HG03159 (cell line): Measurements from ENCODE around the gene SMAD5.

Source experiments
- ATAC-seq: cut with Tn5 transposase; IDR thresholded peaks from one replicate; pipeline ENCODE4 v1.9.1; 2021; ENCODE audit warnings: mild to moderate bottlenecking, moderate library complexity; ENCODE audit not compliant: unreplicated experiment

Gene SMAD5

DNA sequence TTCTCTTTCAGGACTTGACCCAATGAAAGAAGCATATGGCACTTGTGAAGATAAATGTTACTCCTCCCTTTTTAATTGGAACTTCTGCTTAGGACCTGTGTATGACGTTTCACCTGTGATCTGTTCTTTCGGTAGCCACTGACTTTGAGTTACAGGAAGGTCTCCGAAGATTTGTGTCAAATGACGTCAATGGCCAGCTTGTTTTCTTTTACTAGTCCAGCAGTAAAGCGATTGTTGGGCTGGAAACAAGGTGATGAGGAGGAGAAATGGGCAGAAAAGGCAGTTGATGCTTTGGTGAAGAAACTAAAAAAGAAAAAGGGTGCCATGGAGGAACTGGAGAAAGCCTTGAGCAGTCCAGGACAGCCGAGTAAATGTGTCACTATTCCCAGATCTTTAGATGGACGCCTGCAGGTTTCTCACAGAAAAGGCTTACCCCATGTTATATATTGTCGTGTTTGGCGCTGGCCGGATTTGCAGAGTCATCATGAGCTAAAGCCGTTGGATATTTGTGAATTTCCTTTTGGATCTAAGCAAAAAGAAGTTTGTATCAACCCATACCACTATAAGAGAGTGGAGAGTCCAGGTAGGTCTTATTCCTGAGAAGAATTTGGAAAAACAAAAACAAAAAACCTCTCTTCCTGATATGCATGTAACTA is 21.1 kb downstream of the SMAD5 start:
- ATAC-seq, result no peak

- ATAC-seq, result no peak
Observed at GRCh38 chr5:136155078-136155477, 22.4 kb downstream of the SMAD5 start.

GRCh38 chr5:136155761-136156160 is 23.1 kb downstream of the SMAD5 start:
- no peak for ATAC-seq

- no peak for ATAC-seq
Observed at GRCh38 chr5:136157514-136157913, 24.9 kb downstream of the SMAD5 start.

DNA sequence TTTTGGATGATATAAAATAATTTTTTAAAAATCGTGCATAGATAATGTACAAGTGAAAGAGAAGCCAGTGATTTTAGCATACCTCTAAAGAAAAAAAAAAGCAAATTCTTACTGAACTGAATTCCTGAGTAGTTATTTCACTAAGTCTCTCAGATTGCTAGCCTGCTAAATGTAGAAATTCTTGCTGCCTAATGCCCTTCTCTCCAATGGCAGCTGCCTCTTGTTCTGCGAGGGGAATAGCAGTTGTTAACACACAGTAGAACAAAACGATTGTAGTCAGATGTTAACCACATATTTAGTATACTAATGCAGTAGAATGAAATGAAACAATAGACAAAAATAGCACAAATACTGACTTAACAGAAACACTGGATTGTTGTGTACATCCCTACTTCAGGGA is 26.8 kb downstream of the SMAD5 start:
- no peak for ATAC-seq

- ATAC-seq, result no peak
Observed at GRCh38 chr5:136162008-136162407, 29.4 kb downstream of the SMAD5 start.

DNA sequence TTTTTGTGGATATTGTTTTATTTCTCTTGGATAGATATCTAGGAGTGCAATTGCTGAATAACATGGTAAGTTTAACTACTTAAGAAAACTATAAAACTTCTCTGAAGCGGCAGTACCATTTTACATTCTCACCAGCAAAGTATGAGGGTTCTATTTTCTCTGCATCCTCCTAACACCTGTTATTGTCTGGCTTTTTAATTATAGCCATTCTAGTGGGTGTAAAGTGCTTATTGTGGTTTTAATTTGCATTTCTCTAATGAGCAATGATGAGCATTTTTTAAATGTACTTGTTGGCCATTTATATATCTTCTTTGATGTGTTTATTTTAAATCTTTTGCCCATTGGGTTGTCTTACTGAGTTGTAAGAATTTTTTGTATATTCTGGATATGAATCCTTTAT is 31.6 kb downstream of the SMAD5 start:
- ATAC-seq, result no peak

- ATAC-seq, result peak; percentile 83
Observed at GRCh38 chr5:136166909-136167308, 34.3 kb downstream of the SMAD5 start.

GRCh38 chr5:136169218-136169617 is 36.6 kb downstream of the SMAD5 start:
- ATAC-seq, result no peak

- peak; percentile 63 for ATAC-seq
Observed at GRCh38 chr5:136174021-136174659, 41.5 kb downstream of the SMAD5 start.

DNA sequence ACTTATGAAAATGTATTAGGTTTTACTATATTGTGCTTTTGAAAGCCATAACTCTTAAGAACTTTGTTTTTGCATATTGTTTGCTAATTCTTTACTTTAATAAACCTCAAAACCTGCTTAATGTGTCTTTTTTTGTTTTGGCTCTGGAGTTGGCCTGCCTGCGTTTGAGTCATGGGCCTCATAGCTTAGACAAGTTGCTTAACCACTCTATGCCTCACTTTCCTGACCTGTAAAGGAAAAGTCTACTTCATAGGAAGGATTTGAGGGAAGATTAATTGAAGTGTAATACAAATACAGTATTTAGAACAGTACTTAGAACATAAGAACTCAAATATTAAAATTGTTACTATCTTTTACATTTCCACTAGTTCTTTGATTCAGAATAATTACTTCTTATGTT is 50.0 kb downstream of the SMAD5 start:
- no peak for ATAC-seq

DNA sequence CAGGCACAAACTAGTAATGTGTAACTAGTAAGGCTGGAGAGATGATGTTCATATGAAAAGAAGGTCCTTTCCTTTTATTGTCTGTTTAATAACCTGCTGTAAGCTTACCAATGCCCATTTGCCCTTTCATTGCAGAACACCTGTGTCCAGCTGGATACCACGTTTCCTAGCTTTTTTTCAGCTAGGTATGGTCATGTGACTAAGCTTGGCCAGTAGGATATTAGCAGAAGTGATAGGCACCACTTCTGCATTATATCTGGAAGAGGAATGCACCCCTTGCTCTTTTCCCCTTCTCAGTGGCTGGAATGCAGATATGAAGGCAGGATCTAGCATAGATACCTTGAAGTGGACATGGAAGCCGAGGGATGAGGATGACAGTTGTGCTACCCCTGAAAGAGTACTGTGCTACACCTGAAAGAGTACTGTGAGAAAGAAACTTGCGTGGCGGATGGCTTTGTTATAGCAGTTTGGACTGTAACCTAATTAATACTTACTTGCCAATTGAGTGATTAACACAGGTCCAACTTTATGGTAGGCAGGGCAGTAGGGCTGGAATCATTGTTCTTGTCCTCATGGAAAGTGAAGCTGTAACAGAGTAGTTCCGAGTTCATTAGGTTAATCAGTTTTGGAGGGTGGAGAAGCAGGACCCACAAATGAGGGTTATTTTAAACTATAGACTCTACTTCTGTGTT is 53.5 kb downstream of the SMAD5 start:
- no peak for ATAC-seq

DNA sequence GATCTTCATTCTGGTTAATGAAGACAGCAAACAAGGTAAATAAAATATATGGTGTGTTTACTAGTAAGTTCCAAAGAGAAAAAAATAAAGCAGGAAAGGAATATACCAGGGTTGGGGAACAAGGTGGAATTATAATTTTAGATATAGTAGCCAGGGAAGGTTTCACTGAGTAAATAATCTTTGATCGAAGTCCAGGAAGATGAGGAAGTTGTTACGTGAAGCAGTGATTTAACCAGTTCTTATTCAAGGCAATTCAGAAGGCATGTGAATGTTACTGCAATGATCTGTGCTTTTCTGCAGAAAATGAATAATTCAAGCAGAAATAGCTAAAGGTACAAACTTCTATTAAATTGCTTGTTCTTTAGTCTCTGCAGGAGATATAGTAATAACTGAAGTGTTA is 54.2 kb downstream of the SMAD5 start:
- ATAC-seq, result no peak

DNA sequence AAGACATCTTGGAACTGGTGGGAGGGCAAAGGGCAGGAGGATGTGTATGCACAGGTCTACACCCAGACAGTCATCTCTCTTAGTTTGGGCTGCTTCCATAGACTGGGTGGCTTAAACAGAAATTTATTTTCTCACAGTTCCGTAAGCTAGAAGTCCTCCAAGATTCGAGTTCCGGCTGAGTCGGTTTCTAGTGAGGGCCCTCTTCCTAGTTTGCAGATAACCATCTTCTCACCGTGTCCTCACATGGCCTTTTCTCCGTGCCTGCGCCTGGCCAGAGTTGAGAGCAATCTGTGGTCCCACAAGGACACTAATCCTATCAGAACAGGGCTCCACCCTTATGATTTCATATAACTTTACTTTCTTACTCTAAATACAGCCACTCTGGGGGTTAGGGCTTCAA is 56.2 kb downstream of the SMAD5 start:
- no peak for ATAC-seq

- no peak for ATAC-seq
Observed at GRCh38 chr5:136190091-136190720, 57.6 kb downstream of the SMAD5 start.

- ATAC-seq, result no peak
Observed at GRCh38 chr5:136190904-136191303, 58.3 kb downstream of the SMAD5 start.

DNA sequence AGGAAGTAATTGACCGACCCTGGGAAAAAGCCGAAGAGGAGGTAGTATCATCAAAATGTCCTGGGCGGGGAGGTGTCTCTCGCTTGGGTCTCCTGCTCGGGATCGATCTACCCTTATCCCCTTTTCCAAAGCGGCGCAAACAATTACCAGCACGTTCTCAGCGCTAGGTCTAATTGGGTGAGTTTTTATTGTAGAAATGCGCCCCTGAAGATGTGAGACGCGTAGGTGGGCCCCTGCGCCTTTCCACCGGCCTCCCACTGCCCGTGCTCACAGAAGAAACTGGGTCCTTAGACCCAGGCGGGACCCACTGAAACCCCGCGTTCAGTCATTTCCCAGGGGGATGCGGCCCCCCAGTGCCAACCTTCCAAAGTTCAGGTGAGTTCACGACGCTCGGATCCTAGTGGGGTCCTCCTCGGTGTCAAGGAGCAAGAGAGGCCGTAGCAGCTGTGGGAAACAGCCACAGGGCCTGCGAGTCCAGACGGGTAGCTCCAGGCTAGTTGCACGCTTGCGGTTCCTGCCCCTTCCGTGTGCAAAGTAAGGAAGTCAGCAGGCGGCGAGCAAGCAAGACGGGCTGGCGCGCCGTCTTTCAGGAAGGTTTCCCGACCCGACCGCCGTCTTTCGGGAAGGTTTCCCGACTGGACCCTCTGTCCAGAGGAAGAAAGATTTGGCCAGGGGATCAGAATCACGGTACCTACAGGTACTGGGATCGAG is 58.8 kb downstream of the SMAD5 start:
- no peak for ATAC-seq

DNA sequence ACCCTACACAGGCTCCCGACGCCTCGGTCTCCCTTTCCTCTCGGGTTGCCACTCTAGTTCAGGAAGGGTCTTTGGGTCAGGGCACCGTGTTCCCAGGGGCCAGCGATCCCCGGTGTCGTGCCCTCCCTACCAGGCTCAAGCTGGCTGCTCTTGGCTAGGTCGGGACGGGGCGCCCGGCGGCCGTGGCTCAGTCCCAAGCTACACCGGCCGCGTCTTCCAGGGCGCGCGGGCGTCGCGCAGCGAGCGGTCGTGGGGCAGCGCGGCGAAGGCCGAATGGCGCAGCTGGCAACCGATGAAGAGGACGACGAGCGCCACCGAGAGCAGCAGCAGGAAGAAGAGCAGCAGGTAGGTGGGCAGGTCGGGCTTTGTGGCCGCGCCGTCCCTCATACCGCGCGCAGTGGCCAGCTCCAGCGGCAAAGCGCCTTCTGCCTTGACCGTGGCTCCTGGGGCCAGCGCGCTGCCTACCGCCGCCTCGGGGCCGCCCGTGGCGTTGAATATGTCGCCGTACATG is 59.4 kb downstream of the SMAD5 start:
- ATAC-seq, result no peak

GRCh38 chr5:136192526-136193321 is 60.1 kb downstream of the SMAD5 start, which contains the start of gene SMIM32:
SMIM32 (minus strand) TSS chr5:136193162; CDS start chr5:136192524, 638 bp downstream.
- ATAC-seq, result no peak

DNA sequence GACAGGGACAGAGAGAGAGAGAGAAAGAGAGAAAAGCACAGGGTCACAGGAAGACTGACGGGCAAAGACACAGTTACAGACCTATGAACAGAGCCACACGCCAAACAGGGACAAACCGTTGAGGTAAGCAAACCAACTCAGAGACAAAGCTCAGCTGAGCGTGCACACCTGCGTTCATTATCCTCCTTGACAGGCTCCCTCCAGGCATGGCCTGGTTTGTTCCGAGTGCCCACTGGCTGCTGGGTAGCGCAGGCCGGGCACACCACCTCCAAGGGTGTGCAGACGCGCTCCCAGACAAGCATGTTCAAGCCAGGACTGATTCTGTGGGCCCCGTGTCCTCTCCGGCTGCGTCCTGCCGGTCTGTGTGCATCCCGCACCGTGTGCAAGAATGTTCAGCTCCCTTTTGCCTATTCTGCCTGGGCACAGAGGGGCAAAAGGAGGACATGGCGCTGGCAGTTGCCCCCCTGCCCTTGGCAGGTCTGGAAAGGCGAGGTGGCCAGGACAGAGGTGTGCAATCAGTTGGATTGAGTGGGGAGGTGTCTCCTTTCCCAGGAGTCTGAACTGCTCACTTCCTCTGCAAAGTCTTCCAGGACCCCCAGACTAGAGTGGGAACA is 60.8 kb downstream of the SMAD5 start:
- ATAC-seq, result no peak
